H1 (cell line): ENCODE results near the gene YAP1. TPM values are rescaled to one million over a fixed set of nuclear protein-coding genes. Genes with fewer than 3 reads are reported as not detected.

Source experiments
- CREB1 ChIP-seq: IDR thresholded peaks from 2 replicates; pipeline ENCODE4 v1.6.1; 2012; ENCODE audit warnings: inconsistent platforms
- HDAC6 ChIP-seq: IDR thresholded peaks from one replicate; pipeline ENCODE4 v1.7.1; 2012; ENCODE audit warnings: low read depth, mild to moderate bottlenecking, inconsistent platforms, low read length, moderate library complexity
- polyA plus RNA-seq, 7 experiments: library from polyadenylated mRNA; depleted of rRNA in 3 of 7; stranded (reverse) in 5 of 7; unstranded in 2 of 7; fragments of >200 nt in 5 of 7; fragments of 200-250 nt in 2 of 7; gene quantifications; 1 replicate in 5 of 7; 2 replicates in 1 of 7; 4 replicates in 1 of 7; pipeline versions ENCODE4 v1.2.1 to v1.2.3, GENCODE V29; 2011 to 2013; ENCODE audit warnings: missing spikeins in 2 of 7, mixed read lengths in 2 of 7
- total RNA-seq: library from RNA; stranded (reverse); fragmentation: NEBNext Ultra II Directional; extraction: Animal tissue kit (Norgen Biotek cat#: 25700); gene quantifications from 2 replicates; pipeline ENCODE4 v1.2.1, GENCODE V29; 2021

YAP1 gene
- total and polyA plus RNA-seq, 2 of the 8 experiments (the other 6 are each of a cell fraction or from before 2014, with no cell fraction given) = 62.0 to 108 TPM

DNA sequence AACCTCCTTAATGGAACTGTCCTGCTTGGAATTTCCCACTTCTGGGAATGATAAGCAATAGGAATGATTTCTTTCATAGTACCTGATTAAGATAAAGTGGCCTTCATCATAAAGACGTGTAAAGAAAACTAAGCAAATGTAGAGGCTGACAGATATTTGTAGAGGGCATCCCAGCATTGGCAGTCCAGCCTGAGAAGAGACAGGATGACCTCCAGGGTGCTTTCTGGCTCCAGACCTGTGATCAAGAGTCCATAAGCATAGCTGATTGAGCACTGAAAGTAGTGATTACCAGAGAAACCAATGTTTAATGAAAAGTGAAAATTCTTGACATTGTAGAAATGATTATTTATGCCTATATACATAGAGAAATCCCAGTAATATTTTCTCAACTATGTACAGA, 33.6 kb downstream of the YAP1 start (continued):
- TF ChIP-seq HDAC6 (no peak), CREB1 (no peak)
